ENCODE results near the gene DNAI1. TPM values are rescaled to one million over a fixed set of nuclear protein-coding genes. Genes with fewer than 3 reads are reported as not detected.

DNAI1 gene
- total and polyA plus RNA-seq, 2 of the 13 experiments (the other 11 are each of a cell fraction or from before 2014, with no cell fraction given) = not detected

- TF ChIP-seq HHEX (CRISPR knock-in tag; IDR thresholded peaks at IDR 0.05) = peak; percentile 90
- TF ChIP-seq HMG20A (CRISPR knock-in tag; IDR thresholded peaks at IDR 0.05; ENCODE audit: borderline replicate concordance) = peak; percentile 84
- TF ChIP-seq SNAPC4 (CRISPR knock-in tag; IDR thresholded peaks at IDR 0.05) = peak; percentile 83
- TF ChIP-seq SKIL (CRISPR knock-in tag; IDR thresholded peaks at IDR 0.05; ENCODE audit: borderline replicate concordance) = peak; percentile 91
- TF ChIP-seq BRCA1 (CRISPR knock-in tag; IDR thresholded peaks at IDR 0.05) = no peak
- 0 out of 2 replicates have a peak, but pooled peaks have one; percentile 27 for TF ChIP-seq ZNF687 (CRISPR knock-in tag; IDR thresholded peaks at IDR 0.05)
- peak; percentile 92 for TF ChIP-seq NR2F2 (IDR thresholded peaks at IDR 0.05; ENCODE audit: borderline replicate concordance, low read depth)
- 0 out of 2 replicates have a peak, but pooled peaks have one; percentile 11 for TF ChIP-seq GABPA (IDR thresholded peaks at IDR 0.05; ENCODE audit: low read depth, low read length)
- TF ChIP-seq GABPA (CRISPR knock-in tag; IDR thresholded peaks at IDR 0.05; ENCODE audit: low read depth) = no peak
- TF ChIP-seq SKI (IDR thresholded peaks at IDR 0.05; ENCODE audit: partially characterized antibody) = peak; percentile 96
- 0 out of 2 replicates have a peak, but pooled peaks have one; percentile 29 for TF ChIP-seq ZFP90 (CRISPR knock-in tag; IDR thresholded peaks at IDR 0.05; ENCODE audit: borderline replicate concordance)
Observed at GRCh38 chr9:34512131-34513078, 53.8 kb downstream of the DNAI1 start (continued).

Data from HepG2 (cell line).